ENCODE data around the gene RPS6KB2. TPM values are rescaled to one million over a fixed set of nuclear protein-coding genes. Genes with fewer than 3 reads are reported as not detected.
A peak's percentile ranks its signal among the peaks of the same experiment; 100 is the strongest.

RPS6KB2 gene
- polyA plus RNA-seq, 1 donor (not counting 4 experiments of a cell fraction or from before 2014, with no cell fraction given), result 61.4 TPM

GRCh38 chr11:67415501-67416304 is 12.6 kb upstream of the RPS6KB2 start, which contains the start of gene CARNS1:
Gene CARNS1 (plus strand): TSS chr11:67415678. CDS start chr11:67416200, 522 bp downstream.
- no peak within 1 kb of the TSS for H3K27ac ChIP-seq (ENCODE audit: control insufficient read depth, insufficient read depth, low read length)
- no peaks in the 10 kb centered on the region for H3K9me1 ChIP-seq (ENCODE audit: control insufficient read depth, extremely low read depth, insufficient read depth, low read length)
- H3K36me3 ChIP-seq (ENCODE audit: control insufficient read depth in 2 of 2, extremely low read depth in 1 of 2, insufficient read depth in 2 of 2, low read length in 2 of 2), result no peaks in the 10 kb centered on the region
- no peak within 1 kb of the TSS for H3K9ac ChIP-seq (ENCODE audit: control insufficient read depth, extremely low read depth, insufficient read depth, low read length)
- TF ChIP-seq CTCF (optimal IDR thresholded peaks at IDR 0.05 in 1 of 3, IDR thresholded peaks at IDR 0.05 in 1 of 3, conservative IDR thresholded peaks at IDR 0.05 in 1 of 3; ENCODE audit: extremely low read depth in 1 of 3, insufficient read depth in 2 of 3, low read length in 3 of 3), result no peak
- TF ChIP-seq EZH2 (IDR thresholded peaks at IDR 0.05; ENCODE audit: low read length), result peak; percentile 30
- no peak for FAIRE-seq
- no peak for DNase-seq (ENCODE audit: low read depth, low spot score)
- no peaks in the 10 kb centered on the region for H3K79me2 ChIP-seq (ENCODE audit: control insufficient read depth, insufficient read depth, low read length)
- H3K9me3 ChIP-seq (ENCODE audit: control insufficient read depth, low read depth, low read length), result no peaks in the 10 kb centered on the region
- peaks cover 18% of the 10 kb centered on the region for H3K27me3 ChIP-seq (ENCODE audit: control insufficient read depth, extremely low read depth, insufficient read depth, low read length)
- H2AFZ ChIP-seq (ENCODE audit: control insufficient read depth, low read length), result no peak within 1 kb of the TSS
- no peaks in the 10 kb centered on the region for H4K20me1 ChIP-seq (ENCODE audit: control insufficient read depth, extremely low read depth, insufficient read depth, low read length)
- no peak within 1 kb of the TSS for H3K4me3 ChIP-seq (ENCODE audit: control insufficient read depth in 2 of 3, extremely low read depth in 1 of 3, insufficient read depth in 2 of 3, low read depth in 1 of 3, low read length in 3 of 3)
- peaks cover 9% of the 10 kb centered on the region for H3K4me1 ChIP-seq (ENCODE audit: control insufficient read depth, extremely low read depth, insufficient read depth, low read length)
- H3K4me2 ChIP-seq (ENCODE audit: control insufficient read depth, extremely low read depth, insufficient read depth, low read depth, low read length), result no peak within 1 kb of the TSS
- dilution Hi-C loops (cut with MboI; ENCODE audit: extremely low pct_ligation_motif_present, low sequenced_read_pairs), result no loop called here

DNA sequence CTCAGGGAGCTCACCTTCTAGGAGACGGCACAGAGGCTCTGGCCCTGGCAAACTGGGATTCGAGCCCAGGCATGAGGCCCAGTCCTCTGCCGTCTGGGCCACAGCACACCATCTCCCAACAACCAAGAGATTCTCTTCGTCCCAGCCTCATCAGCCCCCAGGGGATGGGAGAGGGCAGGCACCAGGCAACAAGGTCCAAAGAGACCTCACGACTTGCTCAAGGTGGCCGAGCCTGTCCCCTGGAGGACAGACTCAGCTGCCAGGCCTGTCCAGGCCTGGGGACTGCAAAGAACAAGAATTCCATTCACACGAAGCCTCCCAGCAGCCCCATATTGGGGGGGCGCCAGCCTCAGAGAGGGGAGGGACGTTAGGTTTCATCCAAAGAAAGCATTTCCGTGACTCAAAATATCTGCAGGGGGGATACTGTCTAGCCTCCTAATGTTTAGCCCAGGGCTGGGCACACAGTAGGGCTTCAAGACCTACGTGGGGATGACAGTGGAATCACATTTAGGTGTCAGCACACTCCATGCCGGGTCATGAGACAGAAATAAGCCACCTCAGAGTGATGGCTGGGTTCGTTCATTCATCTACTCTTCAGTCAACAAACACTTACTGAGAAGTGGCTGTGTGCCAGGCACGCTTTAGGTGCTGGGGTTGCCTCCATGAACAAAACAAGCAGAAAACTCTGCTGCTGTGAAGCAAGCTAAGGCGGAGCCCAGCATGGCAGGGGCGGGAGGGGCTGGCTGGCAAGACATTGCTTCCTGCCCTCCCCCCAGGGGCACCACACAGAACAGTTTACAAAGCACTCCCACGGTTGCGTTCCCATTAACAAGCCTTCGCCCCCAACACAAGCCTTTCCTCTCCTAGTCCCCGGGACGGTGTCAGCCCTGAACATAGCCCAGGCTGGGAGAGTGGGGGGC is 11.6 kb upstream of the RPS6KB2 start:
- no peak overlapping the region for H3K9ac ChIP-seq (ENCODE audit: control insufficient read depth, extremely low read depth, insufficient read depth, low read length)
- H3K36me3 ChIP-seq (ENCODE audit: control insufficient read depth in 2 of 2, extremely low read depth in 1 of 2, insufficient read depth in 2 of 2, low read length in 2 of 2), result no peaks in the 10 kb centered on the region
- TF ChIP-seq CTCF (optimal IDR thresholded peaks at IDR 0.05 in 1 of 3, IDR thresholded peaks at IDR 0.05 in 1 of 3, conservative IDR thresholded peaks at IDR 0.05 in 1 of 3; ENCODE audit: extremely low read depth in 1 of 3, insufficient read depth in 2 of 3, low read length in 3 of 3), result no peak
- TF ChIP-seq EZH2 (IDR thresholded peaks at IDR 0.05; ENCODE audit: low read length), result no peak
- H3K27ac ChIP-seq (ENCODE audit: control insufficient read depth, insufficient read depth, low read length), result no peak overlapping the region
- dilution Hi-C loops (cut with MboI; ENCODE audit: extremely low pct_ligation_motif_present, low sequenced_read_pairs), result no loop called here
- no peaks in the 10 kb centered on the region for H3K79me2 ChIP-seq (ENCODE audit: control insufficient read depth, insufficient read depth, low read length)
- H2AFZ ChIP-seq (ENCODE audit: control insufficient read depth, low read length), result no peak overlapping the region
- H3K9me3 ChIP-seq (ENCODE audit: control insufficient read depth, low read depth, low read length), result no peaks in the 10 kb centered on the region
- no peaks in the 10 kb centered on the region for H3K9me1 ChIP-seq (ENCODE audit: control insufficient read depth, extremely low read depth, insufficient read depth, low read length)
- DNase-seq (ENCODE audit: low read depth, low spot score) (no peak), FAIRE-seq (peak; percentile 74)
- peaks cover 11% of the 10 kb centered on the region for H3K4me1 ChIP-seq (ENCODE audit: control insufficient read depth, extremely low read depth, insufficient read depth, low read length)
- no peak overlapping the region for H3K4me2 ChIP-seq (ENCODE audit: control insufficient read depth, extremely low read depth, insufficient read depth, low read depth, low read length)
- peaks cover 18% of the 10 kb centered on the region for H3K27me3 ChIP-seq (ENCODE audit: control insufficient read depth, extremely low read depth, insufficient read depth, low read length)
- H4K20me1 ChIP-seq (ENCODE audit: control insufficient read depth, extremely low read depth, insufficient read depth, low read length), result no peaks in the 10 kb centered on the region
- no peak overlapping the region for H3K4me3 ChIP-seq (ENCODE audit: control insufficient read depth in 2 of 3, extremely low read depth in 1 of 3, insufficient read depth in 2 of 3, low read depth in 1 of 3, low read length in 3 of 3)

Measured in keratinocyte (primary cell).